SU-DHL-6 (cell line): ENCODE data around the gene ZSCAN22.

Source experiments
- EZH2phosphoT487 ChIP-seq: fragments of 200-600 bp; sonication (generic), shearing (Covaris generic); conservative IDR thresholded peaks from 2 replicates; pipeline ENCODE4 v1.6.1; 2018; ENCODE audit warnings: mild to moderate bottlenecking, antibody characterized with exemption, low read length, moderate library complexity, mixed read lengths
- TF ChIP-seq, protein P1 (sequence below): fragments of 200-600 bp; sonication (generic); IDR thresholded peaks from one replicate; pipeline ENCODE4 v1.5.1; 2017; ENCODE audit warnings: antibody characterized with exemption, mild to moderate bottlenecking, low read length, moderate library complexity; ENCODE audit not compliant: insufficient read depth, poor library complexity, severe bottlenecking

- TF ChIP-seq, protein P1, sequence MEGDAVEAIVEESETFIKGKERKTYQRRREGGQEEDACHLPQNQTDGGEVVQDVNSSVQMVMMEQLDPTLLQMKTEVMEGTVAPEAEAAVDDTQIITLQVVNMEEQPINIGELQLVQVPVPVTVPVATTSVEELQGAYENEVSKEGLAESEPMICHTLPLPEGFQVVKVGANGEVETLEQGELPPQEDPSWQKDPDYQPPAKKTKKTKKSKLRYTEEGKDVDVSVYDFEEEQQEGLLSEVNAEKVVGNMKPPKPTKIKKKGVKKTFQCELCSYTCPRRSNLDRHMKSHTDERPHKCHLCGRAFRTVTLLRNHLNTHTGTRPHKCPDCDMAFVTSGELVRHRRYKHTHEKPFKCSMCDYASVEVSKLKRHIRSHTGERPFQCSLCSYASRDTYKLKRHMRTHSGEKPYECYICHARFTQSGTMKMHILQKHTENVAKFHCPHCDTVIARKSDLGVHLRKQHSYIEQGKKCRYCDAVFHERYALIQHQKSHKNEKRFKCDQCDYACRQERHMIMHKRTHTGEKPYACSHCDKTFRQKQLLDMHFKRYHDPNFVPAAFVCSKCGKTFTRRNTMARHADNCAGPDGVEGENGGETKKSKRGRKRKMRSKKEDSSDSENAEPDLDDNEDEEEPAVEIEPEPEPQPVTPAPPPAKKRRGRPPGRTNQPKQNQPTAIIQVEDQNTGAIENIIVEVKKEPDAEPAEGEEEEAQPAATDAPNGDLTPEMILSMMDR, result no peak
- no peak for TF ChIP-seq EZH2phosphoT487
These were observed 53.4 kb downstream of the ZSCAN22 start for GRCh38 chr19:58380037-58380661.
